Osteocyte (in vitro differentiated cells): ENCODE results near the gene ASTN1. TPM values are rescaled to one million over a fixed set of nuclear protein-coding genes. Genes with fewer than 3 reads are reported as not detected.

Experiments
- DNase-seq: peaks from one replicate; pipeline ENCODE4 v3.0.0; 2021; ENCODE audit warnings: mixed read lengths; ENCODE audit not compliant: unreplicated experiment; ENCODE audit errors: extremely low spot score
- H3K27ac Mint-ChIP-seq: one replicate; pipeline ENCODE4 v1.8.0; 2021; ENCODE audit warnings: mild to moderate bottlenecking, mixed read lengths; ENCODE audit not compliant: unreplicated experiment
- H3K27me3 Mint-ChIP-seq: one replicate; pipeline ENCODE4 v1.8.0; 2021; ENCODE audit warnings: mixed read lengths; ENCODE audit not compliant: unreplicated experiment
- H3K36me3 Mint-ChIP-seq: one replicate; pipeline ENCODE4 v1.8.0; 2021; ENCODE audit warnings: mixed read lengths; ENCODE audit not compliant: unreplicated experiment
- H3K4me1 Mint-ChIP-seq: one replicate; pipeline ENCODE4 v1.8.0; 2021; ENCODE audit warnings: mixed read lengths; ENCODE audit not compliant: unreplicated experiment
- H3K4me3 Mint-ChIP-seq: one replicate; pipeline ENCODE4 v1.8.0; 2021; ENCODE audit warnings: mild to moderate bottlenecking, moderate library complexity, mixed read lengths; ENCODE audit not compliant: unreplicated experiment
- H3K9me3 Mint-ChIP-seq: one replicate; pipeline ENCODE4 v1.8.0; 2021; ENCODE audit warnings: mixed read lengths; ENCODE audit not compliant: unreplicated experiment
- total RNA-seq: library from RNA; stranded (reverse); gene quantifications from 2 replicates; pipeline ENCODE4 v1.2.1, GENCODE V29; 2021
- TF ChIP-seq, protein P1 (sequence below): fragments of 200-600 bp; sonication (generic); IDR thresholded peaks from 2 replicates; pipeline ENCODE4 v1.5.0; 2021; ENCODE audit warnings: antibody characterized with exemption, mild to moderate bottlenecking, moderate library complexity

The ASTN1 gene
- total RNA-seq, 1 donor from 2014 or later = not detected

DNA sequence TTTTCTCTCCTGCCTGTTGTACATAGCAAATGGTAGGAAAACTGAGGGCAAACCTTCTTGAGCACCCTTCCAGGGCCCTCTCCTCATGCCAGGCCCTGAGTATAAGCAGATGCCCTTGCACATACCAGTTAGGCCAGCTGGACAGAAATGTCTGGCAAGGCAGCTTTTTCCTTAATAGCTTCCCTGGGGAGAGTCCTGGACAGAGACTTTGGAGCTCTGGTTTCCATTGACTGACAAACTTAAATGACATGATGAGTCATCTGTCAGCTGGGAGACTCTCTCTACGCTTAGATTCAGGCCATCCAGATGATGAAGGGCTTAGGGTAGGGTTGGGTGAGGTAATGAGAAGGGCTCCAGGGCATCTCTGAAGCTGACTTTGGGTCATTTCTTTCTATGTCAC, 317.5 kb downstream of the ASTN1 start:
- Mint-ChIP-seq H3K36me3 (no peaks in the 10 kb centered on the region), H3K4me1 (no peaks in the 10 kb centered on the region), H3K9me3 (no peaks in the 10 kb centered on the region), H3K27ac (no peak overlapping the region), H3K4me3 (no peak overlapping the region), H3K27me3 (peaks cover 3% of the 10 kb centered on the region)
- DNase-seq = no peak
- TF ChIP-seq, protein P1, sequence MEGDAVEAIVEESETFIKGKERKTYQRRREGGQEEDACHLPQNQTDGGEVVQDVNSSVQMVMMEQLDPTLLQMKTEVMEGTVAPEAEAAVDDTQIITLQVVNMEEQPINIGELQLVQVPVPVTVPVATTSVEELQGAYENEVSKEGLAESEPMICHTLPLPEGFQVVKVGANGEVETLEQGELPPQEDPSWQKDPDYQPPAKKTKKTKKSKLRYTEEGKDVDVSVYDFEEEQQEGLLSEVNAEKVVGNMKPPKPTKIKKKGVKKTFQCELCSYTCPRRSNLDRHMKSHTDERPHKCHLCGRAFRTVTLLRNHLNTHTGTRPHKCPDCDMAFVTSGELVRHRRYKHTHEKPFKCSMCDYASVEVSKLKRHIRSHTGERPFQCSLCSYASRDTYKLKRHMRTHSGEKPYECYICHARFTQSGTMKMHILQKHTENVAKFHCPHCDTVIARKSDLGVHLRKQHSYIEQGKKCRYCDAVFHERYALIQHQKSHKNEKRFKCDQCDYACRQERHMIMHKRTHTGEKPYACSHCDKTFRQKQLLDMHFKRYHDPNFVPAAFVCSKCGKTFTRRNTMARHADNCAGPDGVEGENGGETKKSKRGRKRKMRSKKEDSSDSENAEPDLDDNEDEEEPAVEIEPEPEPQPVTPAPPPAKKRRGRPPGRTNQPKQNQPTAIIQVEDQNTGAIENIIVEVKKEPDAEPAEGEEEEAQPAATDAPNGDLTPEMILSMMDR = no peak

DNA sequence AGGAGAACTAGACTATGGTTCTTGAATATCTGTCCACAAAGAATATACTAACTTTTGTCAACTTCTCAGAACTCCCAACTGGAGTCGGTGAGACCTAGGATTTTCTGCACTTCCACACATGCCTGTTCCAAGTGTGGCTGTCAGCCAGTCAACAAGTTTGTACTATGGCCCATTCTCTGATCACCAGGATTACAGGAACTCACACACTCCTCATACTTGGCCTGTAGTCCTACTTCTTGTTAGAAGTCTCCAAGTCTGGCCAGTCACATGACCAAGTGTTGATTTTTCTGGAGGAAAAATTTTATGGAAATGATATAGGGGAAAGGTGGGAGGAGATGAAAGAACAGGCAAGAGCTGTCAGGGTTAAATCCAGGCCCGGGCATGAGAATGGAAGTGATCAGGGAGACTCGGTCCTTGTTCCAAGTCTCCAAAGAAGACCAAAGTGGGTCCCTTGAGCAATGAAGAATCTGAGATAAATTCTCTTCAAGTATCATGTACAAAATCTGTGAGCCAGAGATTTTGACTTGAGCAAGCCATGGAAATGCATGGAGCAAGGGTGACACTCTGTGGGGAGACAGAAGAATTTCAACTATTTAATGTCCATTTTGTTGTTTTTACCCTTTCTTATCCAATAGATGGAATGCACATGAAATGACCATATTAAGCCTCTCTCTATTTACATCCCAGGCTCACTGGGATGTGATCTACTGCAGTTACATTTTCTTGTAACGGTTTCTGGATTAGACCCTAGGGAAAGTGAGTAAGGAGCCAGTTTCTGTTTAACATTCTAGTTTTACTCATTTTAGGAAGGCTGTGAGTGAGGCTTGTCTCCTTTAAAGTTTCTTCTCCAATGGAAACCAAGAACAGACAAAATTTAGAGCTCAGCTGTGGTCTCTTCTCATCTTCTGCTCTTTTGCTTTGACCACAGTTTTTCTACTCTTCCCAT, 320.9 kb downstream of the ASTN1 start:
- H3K9me3 Mint-ChIP-seq = no peaks in the 10 kb centered on the region
- TF ChIP-seq, protein P1 = peak; percentile 52
- H3K4me1 Mint-ChIP-seq = no peaks in the 10 kb centered on the region
- no peaks in the 10 kb centered on the region for H3K36me3 Mint-ChIP-seq
- peaks cover 6% of the 10 kb centered on the region for H3K27me3 Mint-ChIP-seq
- no peak for DNase-seq
- H3K27ac Mint-ChIP-seq = no peak overlapping the region
- no peak overlapping the region for H3K4me3 Mint-ChIP-seq

DNA sequence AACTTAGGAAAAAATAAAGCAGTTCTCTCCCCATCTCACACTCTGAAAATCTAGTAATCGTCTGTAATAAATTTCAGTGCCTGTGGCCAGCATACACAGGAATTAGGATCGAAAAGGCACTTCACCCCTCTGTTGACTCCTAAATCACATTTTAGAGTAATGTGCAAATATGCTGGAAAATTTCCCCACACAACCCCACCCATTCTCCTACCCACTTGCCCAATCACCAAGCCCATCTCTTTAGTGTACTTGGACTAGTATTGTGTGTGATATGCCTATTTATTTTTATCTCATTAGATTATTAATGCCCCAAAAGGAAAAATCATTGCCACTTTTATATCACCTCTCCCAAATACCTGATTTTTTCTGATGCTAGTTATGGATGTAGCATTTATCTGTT, 323.3 kb downstream of the ASTN1 start:
- no peak overlapping the region for H3K4me3 Mint-ChIP-seq
- no peak overlapping the region for H3K27ac Mint-ChIP-seq
- H3K27me3 Mint-ChIP-seq = peaks cover 6% of the 10 kb centered on the region

DNA sequence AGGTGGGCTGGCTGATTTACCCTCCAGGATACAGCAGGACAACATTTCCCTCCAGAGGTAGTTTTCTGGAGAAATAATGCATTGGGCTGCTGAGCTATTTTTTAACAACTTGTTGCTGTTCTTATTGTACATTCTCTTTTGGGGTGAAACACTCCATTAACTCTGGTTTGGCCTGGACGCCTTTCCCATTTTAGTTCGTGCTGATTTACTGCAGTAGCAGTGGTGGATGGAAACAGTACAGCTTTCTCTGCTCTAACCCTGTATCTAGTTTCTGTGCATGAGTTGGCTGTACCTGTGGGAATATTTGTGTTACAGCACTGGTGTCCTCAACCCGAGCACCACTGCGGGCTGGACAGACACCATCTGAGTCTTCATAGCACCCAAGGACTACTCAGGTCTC, 325.3 kb downstream of the ASTN1 start:
- Mint-ChIP-seq H3K4me3 (no peak overlapping the region), H3K4me1 (no peaks in the 10 kb centered on the region), H3K36me3 (no peaks in the 10 kb centered on the region), H3K27me3 (peaks cover 6% of the 10 kb centered on the region), H3K27ac (no peak overlapping the region), H3K9me3 (no peaks in the 10 kb centered on the region)
- TF ChIP-seq, protein P1 = no peak
- no peak for DNase-seq

More for the DNA sequence above, 323.3 kb downstream of the ASTN1 start:
- no peaks in the 10 kb centered on the region for H3K4me1 Mint-ChIP-seq
- H3K36me3 Mint-ChIP-seq = no peaks in the 10 kb centered on the region
- TF ChIP-seq, protein P1 = no peak
- DNase-seq = no peak
- no peaks in the 10 kb centered on the region for H3K9me3 Mint-ChIP-seq

DNA sequence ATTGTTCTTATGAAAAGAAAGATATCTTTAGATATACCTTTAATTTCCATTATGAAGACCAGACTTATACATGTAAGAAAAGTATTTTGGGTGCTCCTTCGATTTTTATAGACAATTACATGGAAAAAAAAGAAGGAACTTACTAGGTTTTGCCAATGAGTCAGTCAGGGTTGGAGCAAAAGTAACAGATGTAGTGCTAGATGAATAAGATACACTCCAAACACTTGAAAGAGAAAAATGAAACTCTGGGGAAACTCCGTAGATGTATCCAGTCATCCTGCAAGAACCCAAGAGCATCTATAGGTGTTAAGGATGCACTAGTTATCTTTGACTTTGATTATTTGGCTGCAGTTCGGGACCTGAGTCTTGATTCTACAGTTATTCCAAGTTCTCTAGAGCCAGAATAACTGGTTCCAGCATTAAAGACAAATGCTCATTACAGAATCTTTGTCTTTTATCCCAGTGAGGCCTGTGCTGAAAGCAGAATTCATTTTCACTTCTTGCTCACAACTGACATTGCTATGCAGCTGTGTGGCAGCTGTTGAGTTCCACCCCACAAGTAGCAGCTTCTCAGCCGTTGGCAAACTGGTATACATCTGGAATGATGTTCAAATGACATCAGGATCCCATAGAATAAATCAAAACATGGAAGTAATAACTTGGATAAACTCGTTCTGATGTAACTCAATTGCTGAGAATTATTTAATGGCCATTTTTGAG, 326.1 kb downstream of the ASTN1 start:
- TF ChIP-seq, protein P1 = no peak
- Mint-ChIP-seq H3K4me3 (no peak overlapping the region), H3K36me3 (no peaks in the 10 kb centered on the region), H3K4me1 (no peaks in the 10 kb centered on the region), H3K27ac (no peak overlapping the region), H3K27me3 (peaks cover 6% of the 10 kb centered on the region), H3K9me3 (no peaks in the 10 kb centered on the region)
- no peak for DNase-seq
